Lower leg skin (tissue), 3 donors: ENCODE results near the gene SECISBP2.

Source experiments
- CTCF ChIP-seq, 3 donors: fragments of 450-650 bp; IDR thresholded peaks; one replicate each; pipeline ENCODE4 v1.5.1; 2016; ENCODE audit warnings: antibody characterized with exemption in 3 of 3, mild to moderate bottlenecking in 3 of 3, moderate library complexity in 2 of 3
- POLR2A ChIP-seq, 2 donors: fragments of 450-650 bp; IDR thresholded peaks; one replicate each; pipeline ENCODE4 v1.6.1; 2016 to 2017; ENCODE audit warnings: antibody characterized with exemption in 2 of 2, mild to moderate bottlenecking in 1 of 2, moderate library complexity in 1 of 2

GRCh38 chr9:89360465-89360864 is 42.2 kb downstream of the SECISBP2 start:
- TF ChIP-seq CTCF (IDR thresholded peaks at IDR 0.05) (no peak), POLR2A (IDR thresholded peaks at IDR 0.05) (no peak)
